ENCODE measurements around the gene TEC.

GRCh38 chr4:48112017-48112667 is 157.5 kb downstream of the TEC start:
- TF ChIP-seq CTCF (IDR thresholded peaks at IDR 0.05) (no peak), EZH2 (IDR thresholded peaks at IDR 0.05) (no peak), EZH2phosphoT487 (IDR thresholded peaks at IDR 0.05) (no peak)

Data from neural progenitor cell (in vitro differentiated cells).